GM12878 (cell line): ENCODE measurements around the gene DEXI.

Source experiments
- CREB1 ChIP-seq: IDR thresholded peaks from 2 replicates; pipeline ENCODE4 v1.6.1; 2012; ENCODE audit warnings: low read depth, mild to moderate bottlenecking, inconsistent platforms
- ELK1 ChIP-seq: IDR thresholded peaks from 2 replicates; pipeline ENCODE4 v1.6.1; 2012; ENCODE audit warnings: low read depth, low read length, improper control_type of control experiment
- EP300 ChIP-seq, 2 experiments: fragments of 150-350 bp in 1 of 2; IDR thresholded peaks; 2 replicates each; pipeline ENCODE4 v1.6.1; 2011 to 2012; ENCODE audit warnings: low read depth in 2 of 2, low read length in 2 of 2, borderline replicate concordance in 1 of 2, improper control_type of control experiment in 1 of 2, inconsistent platforms in 1 of 2; ENCODE audit not compliant: control insufficient read depth in 1 of 2
- GABPA ChIP-seq: IDR thresholded peaks from 2 replicates; pipeline ENCODE4 v1.6.1; 2014; ENCODE audit warnings: antibody characterized with exemption, low read depth, mild to moderate bottlenecking, inconsistent platforms
- HDGF ChIP-seq: fragments of 450-650 bp; IDR thresholded peaks from 2 replicates; pipeline ENCODE4 v1.6.1; 2016; ENCODE audit warnings: antibody characterized with exemption
- POLR2A ChIP-seq: IDR thresholded peaks from 2 replicates; pipeline ENCODE4 v1.6.1; 2011; ENCODE audit warnings: low read depth, mild to moderate bottlenecking, low read length
- POU2F2 ChIP-seq: IDR thresholded peaks from 3 replicates; pipeline ENCODE4 v1.6.1; 2011; ENCODE audit warnings: low read depth, mild to moderate bottlenecking, low read length, borderline replicate concordance
- REST ChIP-seq: IDR thresholded peaks from 2 replicates; pipeline ENCODE4 v1.6.1; 2012; ENCODE audit warnings: mild to moderate bottlenecking, low read depth, low read length
- SPI1 ChIP-seq: IDR thresholded peaks from 2 replicates; pipeline ENCODE4 v1.6.1; 2011; ENCODE audit warnings: low read depth, mild to moderate bottlenecking, low read length, moderate library complexity, borderline replicate concordance; ENCODE audit not compliant: insufficient read depth
- ZZZ3 ChIP-seq: IDR thresholded peaks from 2 replicates; pipeline ENCODE4 v1.6.1; 2011; ENCODE audit warnings: low read depth; ENCODE audit not compliant: control insufficient read depth, insufficient read length
- TF ChIP-seq, protein P1 (sequence below), 3 experiments: IDR thresholded peaks in 2 of 3; conservative IDR thresholded peaks in 1 of 3; 2 replicates each; pipeline ENCODE4 v1.5.1; 2011; ENCODE audit warnings: low read depth in 3 of 3, low read length in 3 of 3, mild to moderate bottlenecking in 3 of 3, control low read depth in 2 of 3, moderate library complexity in 2 of 3, inconsistent platforms in 1 of 3, mixed read lengths in 1 of 3; ENCODE audit not compliant: control insufficient read depth in 2 of 3, insufficient read depth in 1 of 3; ENCODE audit errors: extremely low read depth in 1 of 3

GRCh38 chr16:10906482-10906881, 35.8 kb downstream of the DEXI start:
- TF ChIP-seq REST, result no peak
- TF ChIP-seq, protein P1, sequence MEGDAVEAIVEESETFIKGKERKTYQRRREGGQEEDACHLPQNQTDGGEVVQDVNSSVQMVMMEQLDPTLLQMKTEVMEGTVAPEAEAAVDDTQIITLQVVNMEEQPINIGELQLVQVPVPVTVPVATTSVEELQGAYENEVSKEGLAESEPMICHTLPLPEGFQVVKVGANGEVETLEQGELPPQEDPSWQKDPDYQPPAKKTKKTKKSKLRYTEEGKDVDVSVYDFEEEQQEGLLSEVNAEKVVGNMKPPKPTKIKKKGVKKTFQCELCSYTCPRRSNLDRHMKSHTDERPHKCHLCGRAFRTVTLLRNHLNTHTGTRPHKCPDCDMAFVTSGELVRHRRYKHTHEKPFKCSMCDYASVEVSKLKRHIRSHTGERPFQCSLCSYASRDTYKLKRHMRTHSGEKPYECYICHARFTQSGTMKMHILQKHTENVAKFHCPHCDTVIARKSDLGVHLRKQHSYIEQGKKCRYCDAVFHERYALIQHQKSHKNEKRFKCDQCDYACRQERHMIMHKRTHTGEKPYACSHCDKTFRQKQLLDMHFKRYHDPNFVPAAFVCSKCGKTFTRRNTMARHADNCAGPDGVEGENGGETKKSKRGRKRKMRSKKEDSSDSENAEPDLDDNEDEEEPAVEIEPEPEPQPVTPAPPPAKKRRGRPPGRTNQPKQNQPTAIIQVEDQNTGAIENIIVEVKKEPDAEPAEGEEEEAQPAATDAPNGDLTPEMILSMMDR (IDR thresholded peaks at IDR 0.05 in 2 of 3, conservative IDR thresholded peaks at IDR 0.05 in 1 of 3; ENCODE audit: control insufficient read depth in 2 of 3, extremely low read depth in 1 of 3, insufficient read depth in 1 of 3, low read depth in 3 of 3, low read length in 3 of 3), result no peak
- 0 out of 2 replicates have a peak, but pooled peaks have one; percentile 39 for TF ChIP-seq POLR2A
- TF ChIP-seq ELK1, result no peak
- TF ChIP-seq CREB1, result no peak
- TF ChIP-seq POU2F2, result no peak
- TF ChIP-seq GABPA, result no peak
- no peak for TF ChIP-seq ZZZ3
- no peak for TF ChIP-seq EP300 (IDR thresholded peaks at IDR 0.05; ENCODE audit: borderline replicate concordance in 1 of 2, control insufficient read depth in 1 of 2, low read depth in 2 of 2, low read length in 2 of 2)
- TF ChIP-seq SPI1, result no peak
- TF ChIP-seq HDGF, result no peak
